H1 (cell line): ENCODE data around the gene NCLN. TPM values are rescaled to one million over a fixed set of nuclear protein-coding genes. Genes with fewer than 3 reads are reported as not detected.

Source experiments
- SIX5 ChIP-seq: IDR thresholded peaks from 2 replicates; pipeline ENCODE4 v1.6.1; 2011; ENCODE audit warnings: mild to moderate bottlenecking, low read depth, low read length
- polyA plus RNA-seq, 7 experiments: library from polyadenylated mRNA; depleted of rRNA in 3 of 7; stranded (reverse) in 5 of 7; unstranded in 2 of 7; fragments of >200 nt in 5 of 7; fragments of 200-250 nt in 2 of 7; gene quantifications; 1 replicate in 5 of 7; 2 replicates in 1 of 7; 4 replicates in 1 of 7; pipeline versions ENCODE4 v1.2.1 to v1.2.3, GENCODE V29; 2011 to 2013; ENCODE audit warnings: missing spikeins in 2 of 7, mixed read lengths in 2 of 7
- total RNA-seq: library from RNA; stranded (reverse); fragmentation: NEBNext Ultra II Directional; extraction: Animal tissue kit (Norgen Biotek cat#: 25700); gene quantifications from 2 replicates; pipeline ENCODE4 v1.2.1, GENCODE V29; 2021

Gene NCLN
- total and polyA plus RNA-seq, 2 of the 8 experiments (the other 6 are each of a cell fraction or from before 2014, with no cell fraction given): 89.2 to 103 TPM

GRCh38 chr19:3206216-3206953, 20.7 kb downstream of the NCLN start (continued):
- no peak for TF ChIP-seq SIX5
